ENCODE measurements around the gene ZEB2.

ZEB2 gene

DNA sequence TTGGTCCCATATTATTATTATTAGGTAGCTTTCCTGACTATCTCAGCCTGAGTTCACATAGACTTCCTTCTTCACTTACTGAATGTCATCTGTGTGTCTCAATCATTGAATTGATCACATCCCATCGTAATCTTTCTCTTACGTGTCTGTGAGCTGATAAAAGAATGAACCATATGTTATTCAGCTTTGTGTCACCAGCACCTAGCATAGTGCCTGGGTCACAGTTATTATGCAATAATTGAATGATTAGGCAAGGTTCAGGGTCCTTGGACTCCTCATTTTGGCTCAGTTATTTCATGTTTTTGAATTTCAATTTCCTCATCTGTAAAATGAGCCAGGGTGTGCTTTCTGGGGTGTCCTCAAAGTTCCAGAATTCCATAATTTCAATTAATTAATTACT lies 107.2 kb downstream of the ZEB2 start:
- DNase-seq = no peak

DNA sequence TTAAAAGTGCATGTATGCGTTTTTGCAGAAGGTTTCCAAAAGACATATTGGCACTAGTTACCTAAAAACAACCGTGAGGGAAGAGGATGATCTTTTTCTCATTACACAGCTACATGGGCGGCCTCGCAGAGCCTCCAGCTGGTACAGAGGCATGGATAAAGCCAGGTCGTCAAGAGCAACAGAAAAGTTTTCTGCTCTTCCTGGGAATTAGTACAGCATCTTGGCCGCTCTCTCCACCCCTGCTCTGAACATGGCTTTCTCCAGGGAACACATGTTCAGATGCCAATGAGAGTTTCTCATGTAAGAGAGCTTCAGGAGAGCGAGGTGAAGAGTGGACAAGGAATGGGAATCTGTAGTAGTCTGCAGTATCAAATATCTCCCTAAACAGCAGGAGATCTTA lies 108.4 kb downstream of the ZEB2 start:
- DNase-seq = no peak

DNA sequence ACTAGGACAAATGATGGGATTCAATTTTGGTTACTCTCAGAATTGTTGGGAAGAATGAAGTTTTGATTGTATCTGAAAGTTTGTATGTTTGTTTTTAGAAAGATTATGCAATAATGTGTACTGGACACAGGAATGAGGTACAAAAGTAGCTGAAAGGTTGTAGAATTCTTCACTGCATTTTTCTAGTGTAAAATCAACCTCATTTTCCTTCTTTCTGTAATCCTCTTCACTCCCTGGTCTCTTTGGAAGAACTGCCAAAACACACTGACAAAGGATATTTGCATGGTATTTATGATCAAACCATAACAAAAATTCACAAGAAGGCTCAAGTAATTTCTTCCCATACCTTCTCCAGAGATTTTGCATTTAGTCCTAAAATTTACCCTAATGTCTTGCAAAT lies 110.7 kb downstream of the ZEB2 start:
- DNase-seq = no peak

DNA sequence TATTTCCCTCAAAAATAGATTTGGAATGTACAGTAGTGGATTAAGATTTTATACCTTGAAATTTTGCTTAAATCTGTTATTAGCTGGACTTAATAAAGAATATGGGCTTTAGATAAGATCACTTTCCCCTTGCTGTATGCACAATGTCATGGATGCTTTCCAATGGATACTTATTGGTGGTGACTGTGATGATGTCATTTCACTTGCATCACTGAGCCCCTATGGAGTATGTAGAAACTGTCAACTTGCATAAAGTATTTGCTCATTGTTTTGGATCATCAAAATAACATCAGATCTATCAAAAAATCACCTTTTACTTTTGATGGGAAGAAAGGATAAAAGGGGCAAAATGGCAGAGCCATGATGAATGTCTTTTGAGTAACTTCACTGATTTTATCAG lies 112.7 kb downstream of the ZEB2 start:
- no peak for DNase-seq

DNA sequence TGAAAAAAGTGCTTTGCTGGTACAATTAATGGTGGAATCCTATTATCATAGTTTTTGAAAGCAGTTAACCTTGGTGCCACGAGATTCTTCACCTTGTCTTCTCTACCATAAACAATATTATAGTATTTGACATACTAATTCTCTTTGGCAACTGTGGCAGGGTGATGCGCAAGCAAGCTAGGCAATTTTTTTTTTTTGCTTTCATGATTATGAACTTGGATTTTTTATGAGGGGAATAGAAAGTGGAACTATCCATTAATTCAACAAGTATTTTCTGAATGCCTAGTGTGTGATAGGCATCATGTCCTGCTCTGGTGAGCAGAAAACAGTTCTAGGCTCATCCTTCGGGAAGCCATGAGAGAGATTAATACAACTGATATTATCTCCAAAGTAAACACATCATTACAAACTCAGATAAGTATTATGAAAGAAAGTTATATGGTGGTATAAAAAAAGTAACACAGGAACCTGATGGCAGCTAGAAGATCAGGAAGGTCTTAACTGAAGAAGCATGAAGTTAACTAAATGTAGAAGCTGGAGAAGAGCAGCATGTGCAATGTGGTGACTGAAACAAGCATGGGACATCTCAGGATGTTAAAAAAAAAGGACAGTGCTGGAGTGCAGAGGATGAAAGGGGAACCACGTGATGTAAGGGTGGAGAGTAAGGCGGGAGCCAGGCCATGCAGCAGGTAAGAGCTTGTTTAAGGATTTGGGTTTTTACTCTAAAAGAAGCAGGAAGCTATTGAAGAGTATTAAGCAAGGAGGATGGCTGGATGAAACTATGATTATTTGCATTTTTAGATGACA lies 113.7 kb downstream of the ZEB2 start:
- DNase-seq = no peak

DNA sequence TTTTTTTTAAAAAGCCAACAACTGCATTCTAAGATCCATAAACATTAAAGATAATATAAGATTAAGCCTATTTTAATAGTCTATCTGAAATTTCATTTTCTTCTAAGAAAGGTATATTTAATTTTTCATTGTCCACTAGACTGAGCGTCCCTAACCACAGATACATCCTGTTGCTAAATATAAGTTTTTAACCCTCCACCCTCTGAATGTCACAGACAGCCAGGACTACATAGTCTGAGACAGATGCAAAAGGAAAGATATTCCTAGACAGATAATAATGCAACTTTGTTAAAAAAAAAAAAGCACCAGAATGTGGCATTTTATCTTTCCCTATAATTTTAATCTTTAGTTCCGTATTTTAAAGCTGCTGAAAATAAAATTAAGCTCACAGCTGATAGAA lies 114.6 kb downstream of the ZEB2 start:
- no peak for DNase-seq

DNA sequence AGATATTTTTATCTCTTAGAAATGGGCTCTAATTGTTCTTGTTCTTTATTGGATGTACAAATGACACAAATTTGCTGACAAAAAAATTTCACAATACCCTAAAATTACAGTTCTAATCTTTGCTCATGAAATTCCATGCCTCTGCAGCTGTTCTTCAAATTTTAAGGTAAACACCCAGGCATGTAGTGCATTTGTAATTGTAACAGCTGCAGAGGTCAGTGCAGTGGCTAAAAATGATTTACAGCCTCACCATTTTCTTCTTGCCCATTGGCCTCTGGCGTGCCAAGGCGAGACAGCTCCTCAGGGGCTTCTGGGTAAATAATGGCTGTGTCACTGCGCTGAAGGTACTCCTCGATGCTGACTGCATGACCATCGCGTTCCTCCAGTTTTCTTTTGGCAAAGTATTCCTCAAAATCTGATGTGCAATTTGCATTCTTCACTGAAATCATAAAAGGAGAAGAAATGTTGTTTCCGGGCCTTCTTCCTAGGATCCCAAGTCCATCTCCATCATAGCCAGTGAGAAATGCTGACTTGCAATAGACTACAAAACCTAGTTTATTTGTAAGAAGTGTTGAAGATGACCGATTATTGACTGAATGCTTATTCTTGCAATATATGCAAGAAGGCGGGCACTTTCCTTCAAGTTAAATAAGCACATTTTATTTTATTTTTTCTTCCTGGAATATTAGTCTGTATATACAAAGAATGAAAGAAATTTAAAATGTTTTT lies 115.2 kb downstream of the ZEB2 start:
- DNase-seq = no peak

DNA sequence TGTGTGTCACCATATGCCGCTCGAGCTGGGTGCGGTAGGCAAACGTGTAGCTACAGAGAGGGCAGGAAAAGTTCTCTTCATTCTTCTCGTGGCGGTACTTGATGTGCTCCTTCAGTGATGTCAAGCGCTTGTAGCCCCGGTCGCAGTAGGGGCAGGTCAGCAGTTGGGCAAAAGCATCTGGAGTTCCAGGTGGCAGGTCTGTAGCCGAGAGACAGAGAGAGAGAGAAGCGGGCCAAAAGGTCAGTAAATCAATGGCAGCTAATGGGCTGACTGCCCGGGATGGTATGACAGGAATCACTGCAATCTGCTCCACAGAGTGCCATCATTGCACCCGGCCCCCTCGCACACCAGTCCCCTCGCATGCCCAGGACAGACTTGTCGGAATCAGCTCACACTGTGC lies 116.0 kb downstream of the ZEB2 start:
- DNase-seq = no peak

DNA sequence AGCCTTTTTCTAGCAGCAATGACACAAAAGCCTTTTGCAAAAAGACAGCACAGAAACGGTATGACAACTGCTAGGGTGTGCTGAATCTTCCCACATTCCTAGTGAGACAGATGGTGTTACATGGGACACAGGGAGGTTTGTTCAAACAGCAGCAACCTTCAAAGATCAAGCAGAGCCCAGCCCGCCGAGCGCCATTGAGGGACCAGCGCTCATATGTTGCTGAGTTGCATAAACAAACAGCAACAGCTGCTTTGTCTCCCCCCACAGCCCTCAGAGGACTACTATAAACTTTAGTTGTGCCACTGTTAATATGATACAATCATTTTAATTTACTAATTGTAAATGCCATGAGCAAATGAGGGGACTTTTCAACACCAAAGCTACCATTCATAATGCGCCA lies 117.7 kb downstream of the ZEB2 start:
- no peak for DNase-seq

DNA sequence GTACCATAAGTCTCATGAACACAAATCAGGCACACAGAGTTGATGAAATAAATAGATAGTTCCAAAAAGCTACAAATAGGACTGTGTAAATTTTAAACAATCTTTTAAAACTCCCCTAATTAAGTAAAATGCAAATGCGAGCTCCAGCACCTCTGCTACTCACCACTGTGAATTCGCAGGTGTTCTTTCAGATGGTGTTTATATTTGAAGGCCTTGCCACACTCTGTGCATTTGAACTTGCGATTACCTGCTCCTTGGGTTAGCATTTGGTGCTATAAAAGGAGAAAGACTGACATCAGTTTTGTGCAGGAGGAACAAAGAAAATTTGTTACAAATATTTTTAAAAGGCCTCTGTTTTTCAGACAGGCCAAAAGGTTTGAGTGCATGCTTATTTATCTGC lies 118.9 kb downstream of the ZEB2 start:
- no peak for DNase-seq

DNA sequence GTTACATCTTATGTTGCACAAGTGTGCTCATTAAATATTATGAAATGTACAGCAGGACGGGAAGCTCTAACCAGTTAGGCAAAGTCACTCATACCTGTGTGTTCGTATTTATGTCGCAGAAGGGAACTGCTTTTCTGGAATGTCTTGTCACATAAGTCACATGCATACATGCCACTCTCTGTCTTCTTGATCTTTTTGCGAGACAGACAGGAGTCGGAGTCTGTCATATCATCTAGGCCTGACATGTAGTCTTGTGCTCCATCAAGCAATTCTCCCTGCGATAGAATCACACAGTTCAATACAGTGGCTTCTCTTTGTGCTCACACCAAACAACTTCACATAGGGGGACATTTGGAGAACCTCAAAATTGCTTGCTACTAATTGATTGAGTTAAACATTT lies 123.6 kb downstream of the ZEB2 start:
- DNase-seq = no peak

DNA sequence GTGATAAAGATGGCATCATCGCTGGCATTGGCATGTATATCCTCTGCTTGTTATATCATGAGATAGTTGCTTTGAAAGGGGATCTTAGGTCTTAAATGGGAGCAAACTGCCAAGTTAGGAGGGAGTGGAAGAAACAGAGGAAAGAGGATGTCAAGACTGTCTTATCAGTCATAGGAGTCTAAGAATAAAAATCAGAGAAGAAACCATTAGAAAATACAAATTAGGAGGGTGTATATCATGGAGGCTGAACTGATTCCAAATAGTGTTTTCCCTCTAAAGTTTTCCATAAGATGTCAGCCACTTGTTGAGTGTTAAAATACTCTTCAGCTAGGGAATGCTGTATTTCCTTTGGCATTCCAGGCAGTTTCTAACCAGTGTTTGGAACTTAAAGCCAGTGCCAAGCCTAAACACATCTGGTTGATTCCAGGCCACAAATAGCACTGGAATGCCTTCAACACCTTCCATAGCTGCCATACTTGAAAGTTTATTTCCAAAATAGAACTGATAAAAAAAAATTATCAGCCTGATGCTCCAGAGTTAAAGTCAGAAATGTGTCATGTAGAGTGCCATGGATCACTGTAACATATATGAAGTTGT lies 129.4 kb downstream of the ZEB2 start:
- no peak for DNase-seq

DNA sequence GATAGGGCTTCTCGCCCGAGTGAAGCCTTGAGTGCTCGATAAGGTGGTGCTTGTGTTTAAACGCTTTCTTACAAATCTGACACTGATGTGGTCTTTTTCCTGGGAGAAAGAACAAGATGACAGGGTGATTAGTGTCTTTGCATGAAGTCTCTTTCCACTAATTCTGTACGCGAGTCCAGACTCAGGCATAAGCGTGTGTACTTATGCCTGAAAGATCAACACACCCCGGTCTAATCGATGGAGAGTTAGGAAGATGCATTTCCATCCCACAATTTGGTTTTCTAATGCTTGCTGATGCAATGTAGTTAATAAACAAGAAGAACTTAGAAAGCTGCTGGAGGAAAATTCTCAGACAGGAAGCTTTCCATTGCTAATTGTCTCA lies 130.0 kb downstream of the ZEB2 start:
- DNase-seq = no peak

DNA sequence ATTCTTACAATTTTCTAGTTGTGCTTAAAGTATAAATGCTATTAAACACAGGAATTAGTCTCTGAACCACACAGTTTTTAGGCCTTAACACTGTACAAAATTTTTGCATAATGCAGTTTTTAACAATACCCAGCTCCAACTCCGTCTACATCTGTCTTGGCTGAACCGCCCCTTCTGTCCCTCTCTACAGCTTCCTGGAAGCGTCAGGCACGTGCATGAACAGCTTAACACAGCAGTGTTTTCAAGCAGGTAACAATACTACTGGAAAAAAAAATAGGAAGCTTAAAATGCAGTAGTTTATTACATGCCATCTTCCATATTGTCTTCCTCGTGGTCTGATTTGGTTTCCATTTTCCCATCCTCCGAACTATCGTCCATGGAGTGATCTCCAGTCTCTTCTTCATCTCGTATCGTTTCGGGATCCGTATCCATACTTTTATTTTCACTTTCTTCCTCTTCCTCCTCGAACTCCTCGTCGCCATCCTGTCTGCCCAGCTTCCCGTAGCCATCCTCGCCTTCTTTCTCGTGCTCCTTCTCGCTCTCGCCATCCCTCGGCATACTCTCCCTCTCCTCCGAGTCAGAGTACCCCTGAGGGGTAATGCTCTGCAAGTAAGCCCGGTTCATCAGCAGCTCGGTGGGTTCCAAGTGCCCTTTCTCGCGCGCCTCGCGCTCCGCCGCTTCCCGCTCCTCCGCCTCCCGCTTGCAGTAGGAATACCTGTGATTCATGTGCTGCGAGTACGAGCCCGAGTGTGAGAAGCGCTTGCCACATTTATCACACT lies 130.6 kb downstream of the ZEB2 start:
- no peak for DNase-seq

DNA sequence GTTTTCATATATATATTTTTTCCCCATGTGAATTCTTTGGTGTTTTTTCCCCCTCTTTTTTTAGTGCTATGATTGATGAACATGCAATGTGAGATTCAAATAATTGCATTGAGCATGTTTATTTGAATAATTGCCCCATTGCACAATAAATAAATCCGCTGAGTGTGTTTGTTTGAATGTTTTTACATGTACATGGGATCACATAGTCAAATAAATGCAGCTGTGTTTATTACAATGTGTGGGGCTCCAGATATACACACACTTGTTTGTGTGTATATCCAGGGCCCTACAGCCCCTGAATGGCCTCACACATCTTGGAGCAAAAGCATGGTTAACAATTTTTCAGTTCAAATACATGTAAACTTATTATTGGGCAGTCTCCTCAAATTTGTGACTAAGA lies 134.5 kb downstream of the ZEB2 start:
- DNase-seq = no peak

DNA sequence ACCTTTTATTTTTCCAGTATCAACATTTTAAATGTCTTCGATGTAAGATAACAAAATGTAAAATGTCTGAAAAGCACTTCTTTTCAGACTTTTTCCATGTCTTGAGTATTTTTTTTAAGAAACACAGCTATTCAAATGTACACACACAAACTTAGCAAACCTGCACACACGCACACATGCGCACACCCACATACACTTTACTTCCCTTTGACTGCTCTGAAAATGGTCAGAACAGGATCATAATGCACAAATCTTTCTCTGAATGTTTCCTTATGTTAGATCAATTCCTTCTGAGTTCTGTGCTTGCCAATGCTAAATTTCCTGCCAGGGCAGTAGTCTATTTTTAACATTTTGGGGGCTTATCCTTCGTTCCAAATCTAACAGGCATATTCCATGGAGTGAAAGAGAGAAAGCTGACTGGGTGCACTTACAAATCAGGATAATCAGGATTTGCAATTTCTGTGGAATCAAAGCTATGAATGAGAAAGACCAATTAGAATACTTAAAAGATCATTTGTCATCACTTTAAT lies 136.3 kb downstream of the ZEB2 start:
- no peak for DNase-seq

DNA sequence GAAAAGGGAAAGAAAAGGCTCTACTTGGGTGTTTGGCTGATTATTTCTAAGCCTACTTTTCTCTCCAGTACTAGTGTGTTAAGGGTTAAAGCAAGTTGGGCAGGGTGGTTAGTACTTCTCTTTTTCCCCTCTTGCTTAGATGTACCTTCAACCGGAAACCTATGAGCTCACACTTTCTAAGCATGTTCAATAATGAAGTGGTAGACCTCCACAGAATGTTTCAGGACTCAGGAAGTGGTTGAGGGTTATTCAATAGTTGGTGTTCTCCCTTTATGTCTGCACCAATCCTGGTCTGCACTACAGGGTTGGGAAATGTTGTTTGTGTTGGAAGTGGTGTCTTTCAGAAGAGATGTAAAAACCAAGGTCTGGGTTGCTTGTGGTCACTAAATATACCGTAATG lies 137.1 kb downstream of the ZEB2 start:
- no peak for DNase-seq

DNA sequence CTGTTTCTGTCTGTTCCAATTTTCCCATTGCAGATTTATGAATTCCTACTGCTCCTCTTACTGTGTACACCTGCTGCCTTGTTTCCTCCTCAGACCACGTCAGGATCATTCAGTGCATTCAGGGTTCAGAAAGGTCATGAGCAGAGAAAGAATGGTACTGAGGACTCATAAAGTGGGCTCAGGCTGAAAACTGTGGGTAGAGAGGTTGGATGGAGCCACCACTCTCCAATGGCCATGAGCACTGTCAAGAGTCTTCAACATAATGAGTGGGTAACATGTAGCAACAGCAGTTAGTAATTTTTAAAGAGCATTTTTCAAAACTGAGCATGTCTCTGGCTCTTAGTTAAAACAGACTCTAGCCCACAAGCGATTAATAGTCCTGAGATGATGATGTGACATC lies 138.2 kb downstream of the ZEB2 start:
- DNase-seq = no peak

DNA sequence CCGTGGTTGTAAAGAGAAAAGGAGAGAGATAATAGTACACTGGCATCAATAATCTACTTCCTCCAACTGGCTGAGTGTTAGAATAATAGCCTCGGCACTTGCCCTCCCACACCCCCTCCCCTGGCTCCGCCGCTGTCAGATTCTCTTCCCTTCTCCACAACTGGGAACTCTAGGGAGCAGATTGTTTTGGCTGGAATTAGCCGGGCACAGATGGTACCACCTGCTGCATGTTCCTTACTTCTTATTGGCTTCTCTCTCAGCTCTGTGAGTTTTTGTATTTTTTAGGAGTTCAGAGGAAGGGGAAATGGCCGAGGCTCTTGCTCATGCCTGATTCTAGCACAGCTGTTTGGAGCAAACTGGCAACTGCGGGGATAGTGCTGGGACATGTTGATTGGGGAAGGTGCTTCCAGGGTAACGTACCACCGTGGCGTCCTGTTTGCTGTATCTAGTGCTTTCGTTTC lies 140.0 kb downstream of the ZEB2 start:
- DNase-seq = no peak

DNA sequence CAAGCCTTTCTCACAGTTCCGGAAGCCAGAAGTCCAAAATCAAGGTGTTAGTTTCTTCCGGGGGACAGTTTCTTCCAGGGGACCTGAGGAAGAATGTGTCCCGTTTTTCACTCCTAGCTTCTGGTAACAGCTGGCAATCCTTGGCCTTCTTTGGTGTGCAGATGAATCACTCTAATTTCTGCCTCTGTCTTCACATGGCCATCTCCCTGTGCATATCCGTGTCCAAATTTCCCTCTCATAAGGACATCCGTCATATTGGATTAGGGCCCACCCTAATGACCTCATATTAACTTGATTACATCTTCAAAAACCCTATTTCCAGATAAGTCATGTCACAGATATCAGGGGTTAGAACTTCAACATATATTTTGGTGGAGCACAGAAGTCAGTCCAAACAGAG lies 141.4 kb downstream of the ZEB2 start:
- no peak for DNase-seq

DNA sequence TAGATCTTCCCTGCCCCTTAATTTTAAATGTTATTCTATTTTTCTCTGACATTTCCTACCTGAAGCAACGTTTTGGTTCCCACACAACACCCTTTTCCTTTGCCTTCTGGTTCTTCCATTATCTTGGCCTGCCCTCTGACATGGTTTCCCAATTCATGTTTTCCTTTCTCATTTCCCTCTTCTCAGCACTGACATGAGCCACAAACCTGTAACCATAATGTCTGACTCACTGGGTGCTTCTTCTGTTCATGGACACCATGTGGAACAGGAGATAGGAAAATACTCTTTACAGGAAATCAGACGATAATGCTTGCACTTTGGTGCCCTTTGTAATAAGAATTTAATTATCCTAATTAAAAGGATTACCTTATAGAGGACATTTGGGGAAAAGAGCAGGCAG lies 142.0 kb downstream of the ZEB2 start:
- no peak for DNase-seq

DNA sequence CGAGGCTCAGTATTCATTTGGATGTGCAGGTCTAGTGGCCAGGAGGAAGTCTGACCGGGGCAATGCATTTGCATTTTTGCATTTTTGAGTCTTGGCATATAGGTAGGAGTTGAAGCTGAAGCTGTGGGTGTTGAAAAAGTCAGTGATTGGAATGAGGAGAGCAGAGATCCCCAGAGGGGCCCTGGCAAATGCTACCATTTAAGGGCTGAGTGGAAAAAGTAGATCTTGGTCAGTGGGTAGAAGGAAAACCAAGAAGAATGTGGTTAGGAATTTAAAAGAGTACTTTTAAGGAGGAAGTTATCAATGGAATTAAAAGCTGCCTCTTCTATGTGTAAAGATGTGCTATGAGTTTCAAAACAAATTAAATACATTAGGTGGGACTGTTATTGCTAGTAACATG lies 143.0 kb downstream of the ZEB2 start:
- no peak for DNase-seq

DNA sequence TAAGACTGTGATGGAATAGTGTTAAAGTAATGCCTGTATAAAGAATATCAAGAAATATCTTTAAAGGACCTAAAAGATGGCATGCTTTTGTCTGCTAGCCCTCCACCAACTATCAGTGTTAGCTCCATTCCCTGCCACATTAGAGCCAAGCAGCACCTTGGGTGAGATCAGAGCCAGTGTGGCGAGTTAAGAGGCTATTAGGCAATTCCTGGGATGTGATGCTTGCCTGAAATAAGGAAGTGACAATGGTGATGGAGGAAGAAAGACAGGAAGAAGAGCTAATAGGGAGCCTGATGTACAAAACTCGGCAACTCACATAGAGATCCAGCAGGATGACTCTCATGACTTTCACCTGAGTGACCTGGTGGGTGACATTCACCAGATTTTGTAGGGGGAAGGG lies 143.5 kb downstream of the ZEB2 start:
- no peak for DNase-seq

Measured in COR-L47 (cell line).